HepG2 (cell line): ENCODE data around the gene DRAM1. TPM values are rescaled to one million over a fixed set of nuclear protein-coding genes. Genes with fewer than 3 reads are reported as not detected.
A peak's percentile ranks its signal among the peaks of the same experiment; 100 is the strongest.

Experiments
- AFF4 ChIP-seq: sonication (generic); formaldehyde crosslinking; IDR thresholded peaks from 2 replicates; pipeline ENCODE4 v1.4.0; 2020; ENCODE audit warnings: missing genetic modification reagents
- E2F5 ChIP-seq: sonication (generic); formaldehyde crosslinking; conservative IDR thresholded peaks from 2 replicates; pipeline ENCODE4 v1.4.0; 2020; ENCODE audit warnings: missing genetic modification reagents
- FOXA1 ChIP-seq, 2 experiments: fragments of 450-650 bp in 1 of 2; sonication (generic) in 1 of 2; formaldehyde crosslinking in 1 of 2; IDR thresholded peaks; 2 replicates each; pipeline versions ENCODE4 v1.4.0 to v1.6.1; 2016 to 2020; ENCODE audit warnings: missing genetic modification reagents in 1 of 2
- GABPB1 ChIP-seq: IDR thresholded peaks from 2 replicates; pipeline ENCODE4 v1.6.1; 2016; ENCODE audit warnings: mild to moderate bottlenecking, missing genetic modification reagents, moderate library complexity, missing compliant biosample characterization
- PRDM10 ChIP-seq: sonication (generic); formaldehyde crosslinking; IDR thresholded peaks from 2 replicates; pipeline ENCODE4 v1.4.0; 2020; ENCODE audit warnings: low read depth, missing genetic modification reagents
- RFXANK ChIP-seq: IDR thresholded peaks from 2 replicates; pipeline ENCODE4 v1.6.1; 2016
- XRCC5 ChIP-seq: fragments of 200-400 bp; formaldehyde crosslinking; optimal IDR thresholded peaks from 2 replicates; pipeline ENCODE3; 2017; ENCODE audit warnings: mild to moderate bottlenecking, low read length
- ZBED4 ChIP-seq: sonication (generic); formaldehyde crosslinking; IDR thresholded peaks from 2 replicates; pipeline ENCODE4 v1.4.0; 2020; ENCODE audit warnings: missing genetic modification reagents, borderline replicate concordance
- ZMYM3 ChIP-seq: sonication (generic); formaldehyde crosslinking; IDR thresholded peaks from 2 replicates; pipeline ENCODE4 v1.5.1; 2020; ENCODE audit warnings: mild to moderate bottlenecking, missing genetic modification reagents
- ZNF280B ChIP-seq: sonication (generic); formaldehyde crosslinking; IDR thresholded peaks from 2 replicates; pipeline ENCODE4 v1.5.0; 2020; ENCODE audit warnings: missing genetic modification reagents, mild to moderate bottlenecking, borderline replicate concordance
- ZNF639 ChIP-seq: conservative IDR thresholded peaks from 2 replicates; pipeline ENCODE4 v1.6.1; 2018; ENCODE audit warnings: missing genetic modification reagents
- polyA plus RNA-seq, 8 experiments: library from polyadenylated mRNA; depleted of rRNA in 3 of 8; stranded (reverse) in 7 of 8; unstranded in 1 of 8; fragments of >200 nt; fragmentation: Illumina TruSeq in 4 of 8; extraction: Trizol in 4 of 8; gene quantifications; 2 replicates each; pipeline versions ENCODE4 v1.2.1 to v1.2.3, GENCODE V29; 2011 to 2016; ENCODE audit warnings: low read depth in 4 of 8, missing spikeins in 1 of 8, mixed read lengths in 1 of 8; ENCODE audit not compliant: insufficient read depth in 1 of 8
- total RNA-seq, 5 experiments: library from RNA; depleted of rRNA; stranded (reverse); fragments of >200 nt; fragmentation: Illumina TruSeq; extraction: Trizol; gene quantifications; 2 replicates each; pipeline ENCODE4 v1.2.3, GENCODE V29; 2016; ENCODE audit warnings: low read depth in 1 of 5

DRAM1 gene
- total and polyA plus RNA-seq, 2 of the 13 experiments (the other 11 are each of a cell fraction or from before 2014, with no cell fraction given) = 20.9 to 32.6 TPM

GRCh38 chr12:101866615-101867373 lies 10.6 kb upstream of the DRAM1 start (continued):
- TF ChIP-seq ZBED4 (CRISPR knock-in tag) = no peak
- TF ChIP-seq AFF4 (CRISPR knock-in tag) = no peak
- TF ChIP-seq ZNF639 (CRISPR knock-in tag) = no peak
- no peak for TF ChIP-seq GABPB1 (CRISPR knock-in tag)
- TF ChIP-seq ZMYM3 (CRISPR knock-in tag) = peak; percentile 32; the same call in 1 of the 2 replicates
- peak; percentile 24 for TF ChIP-seq XRCC5
- TF ChIP-seq PRDM10 (CRISPR knock-in tag) = no peak
- TF ChIP-seq FOXA1 (IDR thresholded peaks at IDR 0.05) = no peak
- TF ChIP-seq FOXA1 (CRISPR knock-in tag; IDR thresholded peaks at IDR 0.05) = peak; percentile 20; the same call in 1 of the 2 replicates
- TF ChIP-seq ZNF280B = 0 out of 2 replicates have a peak, but pooled peaks have one; percentile 50
- TF ChIP-seq E2F5 (CRISPR knock-in tag) = no peak
- TF ChIP-seq RFXANK (CRISPR knock-in tag) = no peak
